Adipocyte (in vitro differentiated cells): Measurements from ENCODE around the gene FOSL2.

Source experiments
- DNase-seq: peaks from one replicate; pipeline ENCODE4 v3.0.0-alpha.2; 2015; ENCODE audit warnings: low read depth
- H3K27me3 ChIP-seq: replicated peaks from 2 replicates; pipeline ENCODE4 v1.7.0; 2013; ENCODE audit warnings: mild to moderate bottlenecking, low read length, moderate library complexity; ENCODE audit not compliant: control insufficient read depth, insufficient read depth
- H3K36me3 ChIP-seq: 2 replicates; pipeline ENCODE4 v1.7.0; 2013; ENCODE audit warnings: low read length, mild to moderate bottlenecking, moderate library complexity; ENCODE audit not compliant: control insufficient read depth, insufficient read depth, severe bottlenecking
- H3K4me1 ChIP-seq: 2 replicates; pipeline ENCODE4 v1.7.0; 2013; ENCODE audit warnings: mild to moderate bottlenecking, low read length, moderate library complexity; ENCODE audit not compliant: control insufficient read depth, insufficient read depth
- H3K4me3 ChIP-seq: 2 replicates; pipeline ENCODE4 v1.7.0; 2013; ENCODE audit warnings: mild to moderate bottlenecking, low read length, moderate library complexity
- H3K9ac ChIP-seq: 2 replicates; pipeline ENCODE4 v1.7.0; 2013; ENCODE audit warnings: mild to moderate bottlenecking, low read length, moderate library complexity
- H3K9me3 ChIP-seq: 2 replicates; pipeline ENCODE4 v1.7.0; 2013; ENCODE audit warnings: mild to moderate bottlenecking, low read length, moderate library complexity; ENCODE audit not compliant: control insufficient read depth

Gene FOSL2

DNA sequence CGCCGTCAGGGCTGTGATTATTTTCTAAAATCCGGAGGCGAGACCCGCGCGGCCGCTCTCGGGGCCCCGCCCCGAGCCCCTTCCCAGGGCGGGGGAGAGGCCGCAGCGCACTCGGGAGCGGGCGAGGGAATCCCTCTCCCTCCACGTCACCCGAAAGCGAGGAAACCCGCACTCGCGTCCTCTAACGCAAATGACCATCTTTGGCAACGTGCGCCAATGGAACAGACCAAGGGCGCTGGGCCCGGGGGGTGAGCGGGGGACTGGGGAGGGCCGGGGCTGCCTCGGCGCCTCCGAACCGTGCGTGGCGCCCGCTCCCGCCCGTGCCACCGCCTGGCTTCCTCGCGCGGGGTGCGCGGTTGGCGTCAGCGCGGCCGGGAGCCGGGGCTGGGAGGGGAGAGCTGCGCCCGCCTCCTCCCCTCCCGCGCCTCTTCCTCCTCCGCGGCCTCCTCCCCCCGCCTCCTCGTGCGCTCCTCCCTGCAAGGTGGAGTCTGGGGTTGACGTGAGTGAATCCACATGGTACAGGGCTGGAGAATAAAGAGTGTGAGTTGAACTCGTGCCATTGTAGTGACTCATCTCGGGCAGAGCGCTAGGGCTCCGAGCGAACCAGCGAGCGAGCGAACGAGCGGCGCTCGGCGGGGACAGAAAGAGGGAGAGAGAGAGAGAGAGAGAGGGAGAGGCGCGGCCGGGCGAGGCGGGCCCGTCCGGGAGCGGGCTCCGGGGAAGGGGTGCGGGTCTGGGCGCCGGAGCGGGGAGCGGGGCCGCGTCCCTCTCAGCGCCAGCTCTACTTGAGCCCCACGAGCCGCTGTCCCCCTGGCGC lies at the start of gene FOSL2:
Gene FOSL2, plus strand, starts transcription at position 562 of the 817 bp plus-strand sequence. CDS start 863 bp downstream, outside the sequence.
- no peaks in the 10 kb centered on the region for H3K27me3 ChIP-seq

DNA sequence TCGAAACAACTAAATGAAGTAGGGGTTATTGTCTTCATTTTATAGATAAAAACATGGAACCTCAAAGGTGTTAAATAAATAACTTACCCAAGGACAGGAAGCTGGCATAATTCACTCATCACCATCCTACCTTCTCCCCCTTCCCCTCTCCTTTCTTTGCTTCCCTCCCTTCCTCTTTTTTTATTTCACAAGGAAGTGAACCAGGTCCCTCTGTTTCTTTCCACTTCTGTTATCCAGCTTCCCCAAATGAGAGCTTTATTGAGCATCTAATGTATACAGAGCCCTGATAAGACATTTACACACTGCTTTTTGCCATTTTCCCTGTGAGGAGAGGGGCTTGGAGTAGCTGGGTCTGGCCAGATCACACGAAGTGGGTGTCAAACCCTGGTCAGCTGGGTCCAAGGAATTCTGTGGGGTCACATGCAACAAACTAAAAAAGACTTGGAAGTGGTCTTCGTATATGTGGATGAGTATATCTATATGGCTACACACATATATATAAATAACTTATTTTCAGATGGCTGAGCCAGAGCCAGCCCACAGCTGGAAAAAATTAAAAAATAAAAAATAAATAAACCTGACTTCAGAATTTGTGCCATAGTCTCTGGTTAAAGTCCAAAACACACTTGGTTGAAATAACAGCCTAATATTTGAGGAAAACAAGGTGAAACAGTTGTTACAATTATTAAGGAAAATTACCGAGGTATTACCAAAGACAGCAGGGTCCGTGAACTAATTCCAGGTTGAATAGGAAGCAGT lies 49.3 kb upstream of the FOSL2 start:
- Histone ChIP-seq H3K9ac (peak overlapping the region; percentile 77), H3K36me3 (no peaks in the 10 kb centered on the region), H3K9me3 (no peaks in the 10 kb centered on the region), H3K4me1 (peaks cover 53% of the 10 kb centered on the region), H3K27me3 (no peaks in the 10 kb centered on the region), H3K4me3 (no peak overlapping the region)
- DNase-seq = peak; percentile 48

More for the DNA sequence above, at the start of gene FOSL2:
- no peaks in the 10 kb centered on the region for H3K36me3 ChIP-seq
- H3K4me3 ChIP-seq = peak within 1 kb of the TSS; percentile 97
- H3K4me1 ChIP-seq = peaks cover 25% of the 10 kb centered on the region
- no peaks in the 10 kb centered on the region for H3K9me3 ChIP-seq
- peak; percentile 99 for DNase-seq
- peak within 1 kb of the TSS; percentile 90 for H3K9ac ChIP-seq

DNA sequence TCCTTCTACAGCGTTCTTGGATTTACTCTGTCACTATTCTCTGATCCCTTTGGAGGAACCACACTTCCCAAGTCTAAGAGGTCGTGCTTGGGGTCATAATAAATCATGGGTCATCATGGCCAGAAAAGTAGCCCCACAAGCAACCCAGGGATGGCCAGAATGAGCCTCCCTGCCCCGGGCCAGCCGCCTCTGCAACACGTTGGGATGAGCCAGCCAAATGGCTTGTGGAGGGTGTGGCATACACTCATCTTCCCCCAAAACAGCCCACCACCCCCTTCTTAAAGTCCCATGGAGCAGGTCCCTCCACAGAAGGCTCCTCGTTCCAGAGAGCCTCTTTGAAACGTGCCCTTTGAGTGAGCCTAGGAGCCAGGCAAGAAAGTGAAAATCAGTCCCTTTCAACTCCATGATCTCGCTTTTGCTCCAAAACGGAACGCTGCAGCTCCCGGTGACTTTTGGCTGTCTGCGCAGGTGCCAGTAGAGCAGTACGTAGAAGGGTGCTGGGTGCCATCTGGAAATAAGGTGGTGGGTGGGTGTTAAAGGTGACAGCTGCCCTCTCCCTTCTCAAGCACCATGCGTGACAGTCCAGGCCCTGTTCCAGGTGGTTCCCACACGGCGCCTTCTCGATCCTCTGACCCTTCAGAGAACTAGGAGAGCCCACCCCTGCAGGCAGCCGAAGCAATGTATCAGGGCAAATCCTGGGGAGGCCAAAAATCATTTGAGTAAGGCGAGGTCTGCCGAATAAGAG lies 48.5 kb upstream of the FOSL2 start:
- H3K9me3 ChIP-seq = no peaks in the 10 kb centered on the region
- H3K27me3 ChIP-seq = no peaks in the 10 kb centered on the region
- H3K4me1 ChIP-seq = peaks cover 46% of the 10 kb centered on the region
- no peaks in the 10 kb centered on the region for H3K36me3 ChIP-seq
- no peak for DNase-seq
- no peak overlapping the region for H3K9ac ChIP-seq
- no peak overlapping the region for H3K4me3 ChIP-seq

DNA sequence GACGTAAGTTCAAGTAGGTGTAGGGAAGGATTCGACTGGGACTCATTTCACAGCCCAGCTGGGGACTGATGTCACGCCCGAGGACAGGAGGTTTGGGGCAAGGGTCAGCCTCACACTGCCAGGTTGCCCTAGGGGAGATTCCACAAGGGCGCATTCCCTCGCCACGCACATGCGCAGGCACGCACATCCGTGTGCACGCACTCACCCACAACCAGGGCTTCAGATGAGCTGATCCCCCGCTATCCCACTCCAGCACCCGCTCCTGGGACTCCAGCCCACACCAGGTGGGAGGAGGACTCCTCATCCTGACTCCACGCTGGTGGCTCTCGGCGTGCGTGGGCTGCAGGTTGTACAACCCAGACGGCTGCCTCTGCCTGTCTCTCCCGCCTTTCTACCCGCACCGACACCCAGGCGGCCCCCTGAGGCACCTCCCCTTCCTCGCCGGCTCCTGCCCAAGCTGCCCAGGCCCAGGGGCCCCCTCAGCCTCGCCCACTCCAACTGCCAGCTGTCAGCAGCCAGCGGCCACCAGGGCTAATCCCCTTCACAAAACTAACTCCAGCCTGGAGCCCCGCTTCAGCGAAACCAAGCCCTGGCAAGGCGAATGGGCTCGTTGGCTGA lies 47.8 kb upstream of the FOSL2 start:
- Histone ChIP-seq H3K4me3 (no peak overlapping the region), H3K9me3 (no peaks in the 10 kb centered on the region), H3K9ac (no peak overlapping the region), H3K27me3 (no peaks in the 10 kb centered on the region), H3K4me1 (peaks cover 39% of the 10 kb centered on the region), H3K36me3 (no peaks in the 10 kb centered on the region)
- DNase-seq = no peak

DNA sequence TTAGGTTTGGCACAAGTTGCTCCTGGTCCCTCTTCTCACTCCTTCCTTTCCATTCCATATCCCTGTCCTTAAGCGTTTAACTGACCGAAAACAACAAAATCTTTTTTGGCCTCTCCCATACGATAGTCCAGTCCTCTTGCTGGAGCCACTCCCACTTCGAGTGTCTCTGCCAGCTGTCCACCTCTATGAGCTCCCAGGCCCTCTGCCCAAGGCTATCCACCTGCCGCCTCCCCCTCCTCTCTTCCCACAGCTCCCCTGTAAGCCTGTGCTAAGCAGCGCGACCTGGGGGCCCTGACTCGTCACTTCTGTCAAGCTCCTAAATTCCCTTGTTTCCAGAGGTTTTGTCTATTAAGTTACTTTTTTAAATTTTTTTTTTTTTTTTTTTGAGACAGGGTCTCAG lies 47.0 kb upstream of the FOSL2 start:
- Histone ChIP-seq H3K27me3 (no peaks in the 10 kb centered on the region), H3K9ac (no peak overlapping the region), H3K4me1 (peaks cover 33% of the 10 kb centered on the region), H3K36me3 (no peaks in the 10 kb centered on the region), H3K4me3 (no peak overlapping the region), H3K9me3 (no peaks in the 10 kb centered on the region)
- no peak for DNase-seq

DNA sequence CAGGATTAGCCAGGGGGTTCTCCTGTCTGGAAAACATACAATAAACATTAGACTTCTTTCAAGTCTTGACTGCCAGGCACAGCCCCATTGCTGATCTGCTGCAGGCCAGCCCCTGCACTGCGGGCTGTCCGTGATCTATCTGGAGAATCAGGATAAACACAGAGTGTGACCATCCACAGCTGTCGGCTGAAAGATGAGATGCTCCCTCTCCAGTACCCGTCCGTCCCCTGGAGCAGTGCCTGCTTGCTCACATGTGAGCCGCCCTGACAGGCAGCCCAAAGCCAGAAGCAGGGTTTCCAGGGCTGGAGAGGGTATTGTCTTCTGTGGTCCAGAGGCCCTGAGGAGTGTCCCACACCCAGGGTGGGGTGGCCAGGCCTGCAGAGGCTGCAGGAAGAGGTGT lies 46.1 kb upstream of the FOSL2 start:
- peak; percentile 46 for DNase-seq
- no peak overlapping the region for H3K9ac ChIP-seq
- peaks cover 23% of the 10 kb centered on the region for H3K4me1 ChIP-seq
- no peaks in the 10 kb centered on the region for H3K9me3 ChIP-seq
- no peak overlapping the region for H3K4me3 ChIP-seq
- no peaks in the 10 kb centered on the region for H3K36me3 ChIP-seq
- no peaks in the 10 kb centered on the region for H3K27me3 ChIP-seq

DNA sequence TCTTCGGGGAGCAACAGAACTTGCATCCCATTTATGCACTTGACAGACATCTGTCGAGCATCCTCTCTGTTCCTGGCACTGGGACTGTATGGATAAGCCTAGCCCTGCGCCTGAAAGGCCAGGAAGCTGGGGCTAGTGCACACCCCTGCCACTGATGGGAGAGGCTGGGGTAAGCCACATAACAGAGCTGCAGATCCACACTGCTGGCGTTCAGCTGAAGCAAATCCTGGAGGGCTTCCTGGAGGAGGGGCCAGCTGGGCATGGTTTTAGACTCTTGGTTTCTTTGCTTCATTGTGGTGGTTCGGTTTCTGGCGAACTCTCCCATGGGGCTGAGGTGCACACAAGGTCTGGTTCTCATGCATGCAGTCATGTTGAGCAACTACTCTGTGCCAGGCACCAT lies 45.5 kb upstream of the FOSL2 start:
- H3K4me1 ChIP-seq = peaks cover 17% of the 10 kb centered on the region
- DNase-seq = no peak
- no peaks in the 10 kb centered on the region for H3K27me3 ChIP-seq
- H3K9ac ChIP-seq = no peak overlapping the region
- no peaks in the 10 kb centered on the region for H3K9me3 ChIP-seq
- no peak overlapping the region for H3K4me3 ChIP-seq
- no peaks in the 10 kb centered on the region for H3K36me3 ChIP-seq

DNA sequence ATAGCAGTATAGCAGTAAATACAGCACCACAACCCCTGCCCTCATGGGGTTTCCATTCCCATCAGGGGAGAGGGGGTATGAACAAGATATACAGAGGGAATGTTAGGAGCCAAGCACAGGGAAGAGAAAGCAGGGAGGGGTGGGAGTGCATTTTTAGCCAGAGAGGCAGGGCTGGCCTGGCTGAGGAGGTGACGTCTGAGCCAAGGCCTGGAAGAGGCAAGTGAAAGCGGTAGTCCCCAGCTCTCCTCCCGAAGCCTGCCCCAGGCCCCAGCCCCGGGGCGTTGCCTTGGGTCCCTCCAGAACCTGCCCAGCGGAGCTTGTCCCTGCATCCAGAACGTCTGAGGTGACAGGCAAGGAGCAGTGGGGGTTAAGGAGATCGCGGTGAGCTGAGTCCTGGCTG lies 45.1 kb upstream of the FOSL2 start:
- DNase-seq = no peak
- Histone ChIP-seq H3K4me1 (peaks cover 15% of the 10 kb centered on the region), H3K9me3 (no peaks in the 10 kb centered on the region), H3K9ac (peak overlapping the region; percentile 47), H3K4me3 (no peak overlapping the region), H3K36me3 (no peaks in the 10 kb centered on the region), H3K27me3 (no peaks in the 10 kb centered on the region)

DNA sequence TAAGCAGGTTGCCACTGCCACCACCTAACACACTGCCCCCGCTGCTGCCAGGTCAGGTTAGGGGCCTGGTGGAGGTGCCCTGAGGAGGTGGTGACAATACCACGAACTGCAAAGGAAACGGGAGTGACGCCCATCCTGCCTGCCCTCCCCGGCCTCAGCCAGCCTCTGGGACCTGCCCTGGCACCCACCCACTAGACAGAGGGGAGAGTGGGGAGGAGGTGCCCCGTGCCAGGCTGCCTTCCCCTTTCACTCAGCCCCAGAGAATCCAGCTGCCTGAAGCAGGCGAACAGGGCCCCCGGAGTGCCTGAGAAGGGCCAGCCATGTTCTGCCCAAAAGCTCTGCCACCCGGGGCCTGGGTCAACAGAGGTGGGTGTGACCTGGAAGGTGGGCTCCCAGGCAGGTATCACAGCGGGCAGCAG lies 44.5 kb upstream of the FOSL2 start:
- Histone ChIP-seq H3K4me3 (no peak overlapping the region), H3K9ac (peak overlapping the region; percentile 47), H3K27me3 (no peaks in the 10 kb centered on the region), H3K4me1 (peaks cover 10% of the 10 kb centered on the region), H3K36me3 (no peaks in the 10 kb centered on the region), H3K9me3 (no peaks in the 10 kb centered on the region)
- DNase-seq = no peak

DNA sequence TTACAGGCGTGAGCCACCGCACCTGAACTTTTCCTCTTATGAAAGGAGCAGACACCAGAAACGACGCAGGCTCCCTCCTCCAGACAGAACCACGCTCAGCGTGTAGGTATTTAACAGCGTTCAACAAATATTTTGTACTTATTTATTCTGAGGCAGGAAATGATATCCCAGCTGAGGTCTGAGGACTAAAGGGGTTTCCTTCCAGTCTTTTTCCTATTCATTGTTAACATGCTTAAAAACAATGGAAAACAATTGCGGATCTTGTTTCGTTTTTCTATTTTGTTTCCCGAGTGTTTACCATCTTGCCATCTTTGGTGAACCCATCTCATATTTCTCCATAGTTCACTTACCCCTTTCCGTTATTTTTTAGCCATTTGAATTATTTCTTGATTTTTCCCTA lies 43.7 kb upstream of the FOSL2 start:
- Histone ChIP-seq H3K9me3 (no peaks in the 10 kb centered on the region), H3K9ac (no peak overlapping the region), H3K4me3 (no peak overlapping the region), H3K27me3 (no peaks in the 10 kb centered on the region), H3K4me1 (peaks cover 4% of the 10 kb centered on the region), H3K36me3 (no peaks in the 10 kb centered on the region)
- no peak for DNase-seq
